Measurements from ENCODE around the gene REXO4. TPM values are rescaled to one million over a fixed set of nuclear protein-coding genes. Genes with fewer than 3 reads are reported as not detected.

REXO4 gene
- total and polyA plus RNA-seq, 7 experiments from 2014 or later, result 14.0 to 44.1 (median 28.6) TPM

DNA sequence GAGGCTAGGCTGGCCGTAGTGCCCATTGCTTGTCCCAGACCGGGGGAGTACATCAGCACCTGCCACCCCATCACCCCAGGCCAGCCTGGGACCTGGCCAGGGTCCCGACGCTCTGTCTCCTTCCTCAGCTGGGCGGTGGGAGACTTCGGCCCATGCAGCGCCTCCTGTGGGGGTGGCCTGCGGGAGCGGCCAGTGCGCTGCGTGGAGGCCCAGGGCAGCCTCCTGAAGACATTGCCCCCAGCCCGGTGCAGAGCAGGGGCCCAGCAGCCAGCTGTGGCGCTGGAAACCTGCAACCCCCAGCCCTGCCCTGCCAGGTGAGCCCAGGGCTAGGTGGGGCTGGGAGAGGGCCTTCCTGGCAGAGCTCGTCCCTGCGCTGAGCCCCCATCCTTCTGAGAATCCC is 25.4 kb upstream of the REXO4 start:
- Histone ChIP-seq H3K9me3 (ENCODE audit: control insufficient read depth in 2 of 3, low read length in 3 of 3) (no peaks in the 10 kb centered on the region), H3K27me3 (ENCODE audit: control insufficient read depth in 2 of 2, insufficient read depth in 2 of 2, low read length in 2 of 2) (no peaks in the 10 kb centered on the region), H3K27ac (ENCODE audit: low read depth, low read length) (no peak overlapping the region), H3K4me3 (ENCODE audit: low read length) (no peak overlapping the region), H3K4me1 (ENCODE audit: control insufficient read depth in 2 of 2, insufficient read depth in 2 of 2, low read length in 2 of 2) (no peaks in the 10 kb centered on the region), H3K36me3 (ENCODE audit: control insufficient read depth in 2 of 3, insufficient read depth in 3 of 3, low read length in 3 of 3) (no peaks in the 10 kb centered on the region)
- DNase-seq (no peak), ATAC-seq (no peak)
- Mint-ChIP-seq H3K9me3 (no peaks in the 10 kb centered on the region), H3K4me3 (no peak overlapping the region), H3K27ac (no peak overlapping the region), H3K27me3 (no peaks in the 10 kb centered on the region), H3K36me3 (no peaks in the 10 kb centered on the region), H3K4me1 (peaks cover 0 to 4% (median 0%) of the 10 kb centered on the region in 7 donors)
- intact Hi-C loops (cut with micrococcal nuclease), result no loop called here
- CTCF ChIA-PET, result interaction anchor here (0.6 kb wide), 1 partner anchor 542 kb away, joined by 4 read pairs; no protein-coding TSS in a partner anchor
- POLR2A ChIA-PET, result no interaction called here

DNA sequence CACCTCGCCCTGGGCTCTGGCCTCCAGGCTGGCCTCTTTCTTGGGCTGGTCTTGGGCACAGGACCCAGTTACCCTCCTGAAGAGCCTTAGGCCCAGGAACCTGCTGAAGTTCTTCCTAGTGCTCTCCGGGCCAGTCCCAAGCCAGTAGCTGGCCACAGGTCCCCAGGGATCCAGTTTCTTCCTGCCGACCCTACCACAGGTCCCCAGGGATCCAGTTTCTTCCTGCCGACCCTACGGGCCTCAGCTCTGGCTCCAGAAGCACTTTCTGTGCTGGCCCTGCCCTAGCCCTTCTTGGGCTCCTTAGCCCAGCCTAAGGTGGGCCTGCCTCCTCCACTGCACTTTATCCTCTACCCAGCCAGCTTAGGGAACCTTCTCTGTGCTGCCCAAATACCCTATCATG is 23.8 kb upstream of the REXO4 start:
- Histone ChIP-seq H3K4me1 (ENCODE audit: control insufficient read depth in 2 of 2, insufficient read depth in 2 of 2, low read length in 2 of 2) (no peaks in the 10 kb centered on the region), H3K9me3 (ENCODE audit: control insufficient read depth in 2 of 3, low read length in 3 of 3) (no peaks in the 10 kb centered on the region), H3K4me3 (ENCODE audit: low read length) (no peak overlapping the region), H3K27ac (ENCODE audit: low read depth, low read length) (no peak overlapping the region), H3K27me3 (ENCODE audit: control insufficient read depth in 2 of 2, insufficient read depth in 2 of 2, low read length in 2 of 2) (no peaks in the 10 kb centered on the region), H3K36me3 (ENCODE audit: control insufficient read depth in 2 of 3, insufficient read depth in 3 of 3, low read length in 3 of 3) (no peaks in the 10 kb centered on the region)
- Mint-ChIP-seq H3K27ac (no peak overlapping the region), H3K9me3 (no peaks in the 10 kb centered on the region), H3K27me3 (no peaks in the 10 kb centered on the region), H3K36me3 (no peaks in the 10 kb centered on the region), H3K4me3 (peak overlapping the region in 1 of 10 donors; percentile 4), H3K4me1 (peaks cover 0 to 4% (median 0%) of the 10 kb centered on the region in 7 donors)
- ChIA-PET POLR2A (no interaction called here), CTCF (no interaction called here)
- DNase-seq (no peak), ATAC-seq (no peak)
- intact Hi-C loops (cut with micrococcal nuclease), result no loop called here

GRCh38 chr9:133440874-133441273 is 23.1 kb upstream of the REXO4 start:
- no peaks in the 10 kb centered on the region for H3K36me3 ChIP-seq (ENCODE audit: control insufficient read depth in 2 of 3, insufficient read depth in 3 of 3, low read length in 3 of 3)
- ATAC-seq (peak; percentile 68), DNase-seq (no peak)
- H3K9me3 Mint-ChIP-seq, result no peaks in the 10 kb centered on the region
- H3K27me3 Mint-ChIP-seq, result no peaks in the 10 kb centered on the region
- peaks cover 0 to 4% (median 0%) of the 10 kb centered on the region in 7 donors for H3K4me1 Mint-ChIP-seq
- H3K36me3 Mint-ChIP-seq, result no peaks in the 10 kb centered on the region
- H3K27ac ChIP-seq (ENCODE audit: low read depth, low read length), result no peak overlapping the region
- H3K4me1 ChIP-seq (ENCODE audit: control insufficient read depth in 2 of 2, insufficient read depth in 2 of 2, low read length in 2 of 2), result no peaks in the 10 kb centered on the region
- H3K9me3 ChIP-seq (ENCODE audit: control insufficient read depth in 2 of 3, low read length in 3 of 3), result no peaks in the 10 kb centered on the region
- CTCF ChIA-PET, result no interaction called here
- POLR2A ChIA-PET, result no interaction called here
- no peak overlapping the region for H3K4me3 ChIP-seq (ENCODE audit: low read length)
- no peak overlapping the region for H3K4me3 Mint-ChIP-seq
- intact Hi-C loops (cut with micrococcal nuclease), result no loop called here
- peak overlapping the region in 2 of 9 donors; percentile 6 to 42 for H3K27ac Mint-ChIP-seq
- H3K27me3 ChIP-seq (ENCODE audit: control insufficient read depth in 2 of 2, insufficient read depth in 2 of 2, low read length in 2 of 2), result no peaks in the 10 kb centered on the region

GRCh38 chr9:133439337-133439736 is 21.5 kb upstream of the REXO4 start:
- Histone ChIP-seq H3K9me3 (ENCODE audit: control insufficient read depth in 2 of 3, low read length in 3 of 3) (no peaks in the 10 kb centered on the region), H3K27ac (ENCODE audit: low read depth, low read length) (no peak overlapping the region), H3K4me3 (ENCODE audit: low read length) (no peak overlapping the region), H3K36me3 (ENCODE audit: control insufficient read depth in 2 of 3, insufficient read depth in 3 of 3, low read length in 3 of 3) (no peaks in the 10 kb centered on the region), H3K27me3 (ENCODE audit: control insufficient read depth in 2 of 2, insufficient read depth in 2 of 2, low read length in 2 of 2) (no peaks in the 10 kb centered on the region), H3K4me1 (ENCODE audit: control insufficient read depth in 2 of 2, insufficient read depth in 2 of 2, low read length in 2 of 2) (no peaks in the 10 kb centered on the region)
- ATAC-seq (no peak), DNase-seq (no peak)
- POLR2A ChIA-PET, result interaction anchor here (0.6 kb wide), 1 partner anchor 258 kb away, joined by 7 read pairs; no protein-coding TSS in a partner anchor
- Mint-ChIP-seq H3K36me3 (no peaks in the 10 kb centered on the region), H3K4me1 (peaks cover 0 to 4% (median 0%) of the 10 kb centered on the region in 7 donors), H3K27me3 (no peaks in the 10 kb centered on the region), H3K9me3 (no peaks in the 10 kb centered on the region), H3K27ac (no peak overlapping the region), H3K4me3 (no peak overlapping the region)
- CTCF ChIA-PET, result interaction anchor here (0.5 kb wide), 1 partner anchor 70 kb away, joined by 3 read pairs; no protein-coding TSS in a partner anchor
- intact Hi-C loops (cut with micrococcal nuclease), result no loop called here

GRCh38 chr9:133437753-133438531 is 20.1 kb upstream of the REXO4 start:
- Mint-ChIP-seq H3K4me1 (peaks cover 0 to 4% (median 0%) of the 10 kb centered on the region in 7 donors), H3K4me3 (no peak overlapping the region), H3K9me3 (no peaks in the 10 kb centered on the region), H3K36me3 (no peaks in the 10 kb centered on the region), H3K27ac (no peak overlapping the region), H3K27me3 (no peaks in the 10 kb centered on the region)
- Histone ChIP-seq H3K27ac (ENCODE audit: low read depth, low read length) (no peak overlapping the region), H3K4me1 (ENCODE audit: control insufficient read depth in 2 of 2, insufficient read depth in 2 of 2, low read length in 2 of 2) (no peaks in the 10 kb centered on the region), H3K4me3 (ENCODE audit: low read length) (no peak overlapping the region), H3K27me3 (ENCODE audit: control insufficient read depth in 2 of 2, insufficient read depth in 2 of 2, low read length in 2 of 2) (no peaks in the 10 kb centered on the region), H3K36me3 (ENCODE audit: control insufficient read depth in 2 of 3, insufficient read depth in 3 of 3, low read length in 3 of 3) (no peaks in the 10 kb centered on the region), H3K9me3 (ENCODE audit: control insufficient read depth in 2 of 3, low read length in 3 of 3) (no peaks in the 10 kb centered on the region)
- ATAC-seq, result no peak
- no peak for DNase-seq
- POLR2A ChIA-PET, result no interaction called here
- intact Hi-C loops (cut with micrococcal nuclease), result no loop called here
- CTCF ChIA-PET, result interaction anchor here (0.7 kb wide), 1 partner anchor 742 kb away, joined by 3 read pairs; no protein-coding TSS in a partner anchor

DNA sequence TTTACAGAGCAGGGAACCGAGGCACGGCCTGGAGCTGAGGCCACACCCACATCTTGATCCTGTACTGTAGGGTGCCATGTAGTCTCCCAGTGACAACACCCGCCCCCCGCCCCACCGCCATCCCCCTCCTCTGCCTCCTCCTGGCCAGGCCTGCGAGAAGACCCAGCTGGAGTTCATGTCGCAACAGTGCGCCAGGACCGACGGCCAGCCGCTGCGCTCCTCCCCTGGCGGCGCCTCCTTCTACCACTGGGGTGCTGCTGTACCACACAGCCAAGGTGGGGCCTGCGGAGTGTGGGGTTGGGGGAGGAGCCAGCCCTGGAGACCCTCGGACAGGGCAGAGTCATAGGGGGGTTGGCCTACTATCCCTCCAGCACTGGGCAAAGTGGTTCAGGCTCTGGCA is 18.9 kb upstream of the REXO4 start:
- H3K27ac ChIP-seq (ENCODE audit: low read depth, low read length), result no peak overlapping the region
- H3K4me1 ChIP-seq (ENCODE audit: control insufficient read depth in 2 of 2, insufficient read depth in 2 of 2, low read length in 2 of 2), result no peaks in the 10 kb centered on the region
- DNase-seq, result no peak
- ChIA-PET POLR2A (no interaction called here), CTCF (no interaction called here)
- H3K9me3 Mint-ChIP-seq, result no peaks in the 10 kb centered on the region
- no peaks in the 10 kb centered on the region for H3K36me3 ChIP-seq (ENCODE audit: control insufficient read depth in 2 of 3, insufficient read depth in 3 of 3, low read length in 3 of 3)
- intact Hi-C loops (cut with micrococcal nuclease), result no loop called here
- no peaks in the 10 kb centered on the region for H3K27me3 ChIP-seq (ENCODE audit: control insufficient read depth in 2 of 2, insufficient read depth in 2 of 2, low read length in 2 of 2)
- no peak overlapping the region for H3K4me3 Mint-ChIP-seq
- no peaks in the 10 kb centered on the region for H3K9me3 ChIP-seq (ENCODE audit: control insufficient read depth in 2 of 3, low read length in 3 of 3)
- H3K27me3 Mint-ChIP-seq, result no peaks in the 10 kb centered on the region
- no peaks in the 10 kb centered on the region for H3K36me3 Mint-ChIP-seq
- H3K4me3 ChIP-seq (ENCODE audit: low read length), result no peak overlapping the region
- no peak for ATAC-seq
- peaks cover 0 to 4% (median 0%) of the 10 kb centered on the region in 7 donors for H3K4me1 Mint-ChIP-seq
- no peak overlapping the region for H3K27ac Mint-ChIP-seq

- Histone ChIP-seq H3K27ac (ENCODE audit: low read depth, low read length) (no peak overlapping the region), H3K27me3 (ENCODE audit: control insufficient read depth in 2 of 2, insufficient read depth in 2 of 2, low read length in 2 of 2) (no peaks in the 10 kb centered on the region), H3K9me3 (ENCODE audit: control insufficient read depth in 2 of 3, low read length in 3 of 3) (no peaks in the 10 kb centered on the region), H3K4me1 (ENCODE audit: control insufficient read depth in 2 of 2, insufficient read depth in 2 of 2, low read length in 2 of 2) (no peaks in the 10 kb centered on the region), H3K36me3 (ENCODE audit: control insufficient read depth in 2 of 3, insufficient read depth in 3 of 3, low read length in 3 of 3) (no peaks in the 10 kb centered on the region), H3K4me3 (ENCODE audit: low read length) (no peak overlapping the region)
- H3K27me3 Mint-ChIP-seq, result peaks cover 0 to 12% (median 3%) of the 10 kb centered on the region in 5 donors
- no peaks in the 10 kb centered on the region for H3K36me3 Mint-ChIP-seq
- peaks cover 0 to 2% (median 0%) of the 10 kb centered on the region in 11 donors for H3K9me3 Mint-ChIP-seq
- no peak overlapping the region for H3K27ac Mint-ChIP-seq
- CTCF ChIA-PET, result no interaction called here
- ATAC-seq (no peak), DNase-seq (no peak)
- POLR2A ChIA-PET, result no interaction called here
- H3K4me3 Mint-ChIP-seq, result no peak overlapping the region
- intact Hi-C loops (cut with micrococcal nuclease), result no loop called here
- peaks cover 0 to 3% (median 0%) of the 10 kb centered on the region in 7 donors for H3K4me1 Mint-ChIP-seq
Observed at GRCh38 chr9:133433351-133433843, 15.6 kb upstream of the REXO4 start.

Measured in naive thymus-derived CD4-positive, alpha-beta T cell (primary cell).